GM18858 (cell line): ENCODE measurements around the gene CD2AP.
A peak's percentile ranks its signal among the peaks of the same experiment; 100 is the strongest.
"Not testable (repeated sequence)": the region's sequence is repeated elsewhere in the genome, so short reads cannot be mapped to it uniquely, and the experiment has no call there.

ENCODE experiments used
- ATAC-seq: cut with Tn5 transposase; IDR thresholded peaks from one replicate; pipeline ENCODE4 v1.9.1; 2021; ENCODE audit not compliant: unreplicated experiment

The CD2AP gene, protein sequence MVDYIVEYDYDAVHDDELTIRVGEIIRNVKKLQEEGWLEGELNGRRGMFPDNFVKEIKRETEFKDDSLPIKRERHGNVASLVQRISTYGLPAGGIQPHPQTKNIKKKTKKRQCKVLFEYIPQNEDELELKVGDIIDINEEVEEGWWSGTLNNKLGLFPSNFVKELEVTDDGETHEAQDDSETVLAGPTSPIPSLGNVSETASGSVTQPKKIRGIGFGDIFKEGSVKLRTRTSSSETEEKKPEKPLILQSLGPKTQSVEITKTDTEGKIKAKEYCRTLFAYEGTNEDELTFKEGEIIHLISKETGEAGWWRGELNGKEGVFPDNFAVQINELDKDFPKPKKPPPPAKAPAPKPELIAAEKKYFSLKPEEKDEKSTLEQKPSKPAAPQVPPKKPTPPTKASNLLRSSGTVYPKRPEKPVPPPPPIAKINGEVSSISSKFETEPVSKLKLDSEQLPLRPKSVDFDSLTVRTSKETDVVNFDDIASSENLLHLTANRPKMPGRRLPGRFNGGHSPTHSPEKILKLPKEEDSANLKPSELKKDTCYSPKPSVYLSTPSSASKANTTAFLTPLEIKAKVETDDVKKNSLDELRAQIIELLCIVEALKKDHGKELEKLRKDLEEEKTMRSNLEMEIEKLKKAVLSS

GRCh38 chr6:47477497-47478232, at the start of gene CD2AP:
CD2AP (plus strand) TSS chr6:47477789; CDS start chr6:47478245, 456 bp downstream.
- ATAC-seq = peak; percentile 52

DNA sequence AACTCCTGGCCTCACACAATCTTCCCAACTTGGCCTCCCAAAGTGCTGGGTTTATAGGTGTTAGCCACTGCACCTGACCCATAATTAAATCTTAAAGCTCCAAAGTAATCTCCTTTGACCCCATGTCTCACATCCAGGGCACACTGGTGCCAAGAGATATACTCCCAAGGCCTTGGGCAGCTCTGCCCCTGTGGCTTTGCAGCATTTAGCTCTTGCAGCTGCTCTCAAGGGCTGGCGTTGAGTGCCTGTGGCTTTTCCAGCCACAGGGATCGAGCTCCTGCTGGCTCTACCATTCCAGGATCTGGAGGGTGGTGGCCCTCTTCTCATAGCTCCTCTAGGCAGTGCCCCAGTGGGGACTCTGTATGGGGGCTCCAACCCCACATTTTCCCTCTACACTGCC, 49.3 kb upstream of the CD2AP start:
- no peak for ATAC-seq

DNA sequence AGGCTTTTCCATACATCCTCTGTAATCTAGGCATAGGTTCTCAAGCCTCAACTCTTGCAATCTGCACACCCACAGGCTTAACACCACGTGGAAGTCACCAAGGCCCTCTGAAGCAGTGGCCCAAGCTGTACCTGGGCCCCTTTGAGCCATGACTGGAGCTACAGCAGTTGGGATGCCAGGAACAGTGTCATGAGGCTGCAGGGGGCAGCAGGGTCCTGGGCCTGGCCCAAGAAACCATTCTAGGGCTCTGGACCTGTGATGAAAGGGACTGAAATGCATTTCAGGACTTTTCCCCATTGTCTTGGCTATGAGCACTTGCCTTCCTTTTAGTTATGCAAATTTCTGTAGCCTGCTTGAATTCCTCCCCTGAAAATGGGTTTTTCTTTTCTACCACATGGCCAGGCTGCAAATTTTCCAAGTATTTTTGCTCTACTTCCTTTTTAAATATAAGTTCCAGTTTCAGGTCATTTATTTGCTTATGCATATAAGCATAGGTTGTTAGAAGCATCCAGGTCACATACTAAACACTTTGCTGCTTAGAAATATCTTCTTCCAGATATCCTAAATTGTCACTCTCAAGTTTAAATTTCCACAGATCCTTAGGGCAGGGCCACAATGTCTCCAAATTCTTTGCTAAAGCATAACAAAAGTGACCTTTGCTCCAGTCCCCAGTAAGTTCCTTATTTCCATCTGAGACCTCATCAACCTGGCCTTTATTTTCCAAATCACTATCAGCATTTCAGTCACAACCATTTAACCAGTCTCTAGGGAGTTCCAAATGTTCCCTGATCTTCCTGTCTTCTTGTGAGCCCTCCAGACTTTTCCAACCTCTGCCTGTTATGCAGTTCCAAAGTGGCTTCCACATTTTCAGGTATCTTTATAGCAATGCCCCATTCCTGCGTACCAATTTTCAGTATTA, 48.6 kb upstream of the CD2AP start:
- ATAC-seq = no peak

DNA sequence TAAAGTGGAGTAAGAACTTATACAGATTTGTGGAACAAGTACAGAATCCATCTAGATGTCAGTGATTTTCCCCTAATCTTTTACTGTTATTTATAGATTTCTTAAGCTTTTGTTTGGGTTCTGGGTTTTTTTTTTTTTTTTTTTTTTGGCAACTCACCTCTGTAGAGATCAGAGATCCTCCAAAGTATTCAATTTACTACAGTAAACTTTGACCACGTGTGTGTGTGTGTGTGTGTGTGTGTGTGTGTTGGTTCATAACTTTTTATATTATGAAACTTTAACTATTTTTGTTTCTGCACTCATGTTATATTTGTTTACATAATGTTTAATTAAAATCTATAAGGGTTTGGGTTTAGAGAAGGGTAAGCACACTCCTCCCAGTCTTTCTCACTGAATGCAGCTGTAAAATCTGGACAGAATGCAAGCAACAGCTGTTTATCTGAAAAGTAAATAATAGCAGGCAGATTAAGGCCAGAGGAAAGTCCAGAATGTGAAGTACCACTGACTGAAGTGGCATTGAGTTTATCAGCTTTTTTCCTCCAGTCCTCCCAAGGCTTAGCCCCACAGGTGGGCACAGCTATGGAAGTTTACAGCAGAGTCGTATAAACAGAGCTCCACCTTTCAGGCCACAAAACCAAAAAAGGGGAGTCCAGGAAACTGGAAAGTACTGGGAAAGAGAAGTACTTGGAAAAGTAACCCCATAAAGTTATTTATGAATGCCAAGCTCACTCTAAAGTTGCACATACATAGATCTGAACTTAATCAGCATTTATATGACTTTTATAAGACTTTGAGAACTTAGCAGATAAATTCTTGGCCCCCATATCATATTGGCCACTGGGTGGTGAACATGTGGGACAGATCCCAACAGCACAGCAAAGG, 43.0 kb upstream of the CD2AP start:
- ATAC-seq = no peak

GRCh38 chr6:47435254-47435612, 42.4 kb upstream of the CD2AP start:
- ATAC-seq = no peak

DNA sequence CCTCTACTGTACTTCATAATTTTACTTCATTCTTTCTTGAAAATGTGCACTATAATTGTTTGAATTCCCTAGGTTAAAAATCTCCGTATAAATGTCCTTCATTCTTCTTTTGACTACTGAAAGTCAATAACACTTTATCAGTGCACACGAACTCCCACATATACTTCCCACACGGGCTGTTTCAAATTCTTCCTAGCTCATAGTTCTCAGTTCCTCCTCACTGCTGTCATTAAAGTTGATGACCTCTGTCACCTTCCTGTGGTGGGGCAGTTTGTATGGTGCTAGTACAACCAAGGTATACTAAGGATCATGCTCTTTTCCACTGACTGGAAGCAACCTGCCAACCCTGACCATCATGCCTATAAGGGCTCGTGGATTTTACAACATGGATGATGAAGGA, 40.0 kb upstream of the CD2AP start:
- ATAC-seq = peak; percentile 67

DNA sequence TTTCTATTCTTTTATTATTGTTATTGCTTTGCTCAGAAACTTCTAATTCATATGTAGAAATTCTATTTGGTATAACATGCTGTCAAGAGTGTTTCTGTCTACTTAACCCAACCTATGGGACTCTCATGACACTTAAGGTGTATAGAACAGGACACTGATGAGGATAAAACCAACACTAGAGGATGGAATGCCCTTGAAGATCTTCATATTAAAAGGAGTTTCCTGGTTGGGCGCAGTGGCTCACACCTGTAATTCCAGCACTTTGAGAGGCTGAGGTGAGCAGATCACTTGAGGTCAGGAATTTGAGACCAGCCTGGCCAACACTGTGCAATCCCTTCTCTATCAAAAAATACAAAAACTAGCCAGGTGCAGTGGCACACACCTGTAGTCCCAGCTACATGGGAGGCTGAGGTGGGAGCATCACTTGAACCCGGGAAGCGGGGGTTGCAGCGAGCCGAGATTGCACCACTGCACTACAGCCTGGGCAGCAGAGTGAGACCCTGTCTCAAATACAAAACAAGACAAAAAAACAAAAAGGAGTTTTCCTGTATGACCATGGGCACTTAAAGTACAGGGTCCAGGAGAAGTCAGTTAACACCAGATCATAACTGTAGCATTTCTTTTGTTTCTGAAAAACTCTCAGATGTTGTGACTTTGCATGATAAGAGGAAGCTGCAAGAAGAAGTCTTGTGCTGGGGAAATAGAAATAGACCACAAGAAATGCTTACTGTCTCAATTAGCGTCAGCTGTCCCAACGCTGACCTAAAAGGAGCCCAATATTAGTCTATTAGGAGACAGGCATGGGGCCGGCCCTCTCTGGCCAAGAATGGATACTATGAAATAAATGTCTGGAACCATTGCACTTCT, 38.9 kb upstream of the CD2AP start:
- peak; percentile 66 for ATAC-seq

DNA sequence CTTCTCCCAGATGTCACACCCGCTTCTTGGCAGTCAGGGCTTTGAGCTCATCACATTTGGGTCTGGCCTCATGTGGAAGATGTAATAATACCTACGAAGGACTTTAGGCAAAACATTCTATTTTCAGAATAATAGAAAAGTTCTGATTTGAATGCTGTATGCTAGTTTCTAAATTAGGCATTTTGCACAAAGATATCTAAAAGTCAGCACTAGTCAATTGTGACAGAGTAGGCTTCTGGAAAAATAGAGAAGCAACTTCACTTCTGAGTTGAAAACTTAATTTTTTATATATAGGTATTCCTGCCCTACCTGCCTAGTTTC, 38.3 kb upstream of the CD2AP start:
- ATAC-seq = peak; percentile 31

DNA sequence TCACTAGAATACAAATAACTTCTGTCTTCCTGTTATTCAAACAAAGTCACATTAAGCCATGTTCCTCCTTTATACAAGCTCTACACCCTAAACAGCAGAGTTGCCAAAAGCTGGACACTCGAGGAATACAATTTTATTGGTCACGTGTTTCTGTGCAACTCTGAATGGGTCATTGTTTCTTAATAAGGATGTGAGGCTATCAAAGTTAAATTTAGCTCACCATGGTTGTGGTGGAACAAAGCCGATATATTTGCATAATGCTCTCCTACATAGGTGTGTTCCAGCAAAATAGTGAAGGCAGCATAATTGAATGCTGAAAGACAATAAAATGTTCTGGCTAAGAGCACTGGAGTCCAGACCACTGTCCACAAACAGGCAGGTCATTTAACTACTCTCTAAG, 36.9 kb upstream of the CD2AP start:
- ATAC-seq = peak; percentile 53

DNA sequence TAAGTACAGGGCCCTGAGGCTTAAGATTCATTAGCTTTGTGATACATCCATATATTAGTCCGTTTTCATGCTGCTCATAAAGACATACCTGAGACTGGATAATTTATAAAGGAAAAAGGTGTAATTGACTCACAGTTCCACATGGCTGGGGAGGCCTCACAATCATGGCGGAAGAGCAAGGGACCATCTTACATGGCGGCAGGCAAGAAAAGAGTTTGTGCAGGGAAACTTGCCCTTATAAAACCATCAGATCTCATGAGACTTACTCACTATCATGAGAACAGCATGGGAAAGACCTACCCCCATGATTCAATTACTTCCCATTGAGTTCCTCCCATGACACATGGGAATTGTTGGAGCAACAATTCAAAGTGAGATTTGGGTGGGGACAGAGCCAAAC, 32.6 kb upstream of the CD2AP start:
- not testable (repeated sequence) for ATAC-seq

DNA sequence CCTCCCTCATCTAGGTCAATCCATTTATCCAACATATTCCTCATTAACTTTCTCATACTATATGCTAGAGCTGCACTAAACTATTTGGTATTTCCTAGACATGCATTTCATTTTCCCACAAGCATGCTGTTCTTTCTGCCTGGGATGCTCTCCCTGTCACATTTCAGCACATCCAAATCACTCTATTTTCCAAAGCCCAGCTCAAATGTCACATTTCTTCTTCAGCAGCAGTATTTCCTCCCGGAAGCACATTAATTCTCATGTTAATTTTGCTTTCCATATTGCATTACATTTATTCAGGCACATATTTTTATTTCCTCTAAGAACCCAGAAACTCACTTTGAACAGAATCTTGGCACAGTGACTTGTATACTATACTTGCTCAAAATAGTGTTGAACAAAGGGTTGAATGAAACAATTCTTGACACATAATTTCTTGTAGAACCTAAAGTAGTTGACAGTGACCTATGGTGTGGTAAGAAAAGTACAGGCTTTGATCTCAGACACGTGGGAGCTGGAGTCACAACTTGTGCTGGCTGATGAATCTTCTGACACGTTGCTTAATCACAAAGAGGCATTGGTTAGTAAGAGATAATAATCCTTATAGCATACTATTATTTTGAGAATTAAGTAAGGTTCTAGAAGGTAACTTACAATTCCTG, 30.8 kb upstream of the CD2AP start:
- ATAC-seq = no peak

DNA sequence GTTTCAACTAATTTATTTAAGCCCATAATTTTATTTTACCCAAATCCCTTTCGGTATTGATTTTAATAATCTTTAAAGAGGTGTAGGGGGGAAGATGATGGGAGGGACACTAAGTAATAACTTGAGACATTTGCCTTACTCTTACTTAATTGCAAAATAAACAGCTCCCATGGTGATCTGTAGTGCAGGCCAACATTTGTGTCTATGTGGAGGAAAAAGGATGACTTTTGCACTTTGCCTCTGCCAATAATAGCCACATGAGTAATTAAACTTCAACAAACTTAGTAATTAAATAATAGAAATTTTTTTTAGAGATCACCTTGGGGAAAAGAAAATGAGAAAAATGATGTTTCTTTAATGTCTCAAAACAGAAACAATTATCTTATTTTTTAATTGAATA, 29.9 kb upstream of the CD2AP start:
- no peak for ATAC-seq

GRCh38 chr6:47451162-47451561, 26.4 kb upstream of the CD2AP start:
- no peak for ATAC-seq

DNA sequence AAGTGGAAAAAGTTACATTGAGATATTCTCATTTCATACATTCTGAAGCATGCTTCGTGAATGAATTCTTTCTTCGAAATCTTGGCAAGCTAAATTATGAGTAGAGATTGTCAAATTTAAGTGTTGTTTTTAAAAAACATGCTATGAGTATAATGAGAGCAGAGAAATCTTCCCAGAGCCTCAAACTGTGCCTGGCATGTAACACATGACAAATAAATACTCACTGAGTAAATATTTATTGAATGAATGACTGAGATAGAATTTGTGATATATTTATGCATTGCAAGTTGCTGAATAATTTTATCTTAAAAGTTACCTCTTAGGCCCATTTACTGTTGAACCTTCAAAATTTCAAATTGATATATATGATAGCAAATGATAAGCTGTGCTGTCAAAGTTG, 24.7 kb upstream of the CD2AP start:
- ATAC-seq = no peak

DNA sequence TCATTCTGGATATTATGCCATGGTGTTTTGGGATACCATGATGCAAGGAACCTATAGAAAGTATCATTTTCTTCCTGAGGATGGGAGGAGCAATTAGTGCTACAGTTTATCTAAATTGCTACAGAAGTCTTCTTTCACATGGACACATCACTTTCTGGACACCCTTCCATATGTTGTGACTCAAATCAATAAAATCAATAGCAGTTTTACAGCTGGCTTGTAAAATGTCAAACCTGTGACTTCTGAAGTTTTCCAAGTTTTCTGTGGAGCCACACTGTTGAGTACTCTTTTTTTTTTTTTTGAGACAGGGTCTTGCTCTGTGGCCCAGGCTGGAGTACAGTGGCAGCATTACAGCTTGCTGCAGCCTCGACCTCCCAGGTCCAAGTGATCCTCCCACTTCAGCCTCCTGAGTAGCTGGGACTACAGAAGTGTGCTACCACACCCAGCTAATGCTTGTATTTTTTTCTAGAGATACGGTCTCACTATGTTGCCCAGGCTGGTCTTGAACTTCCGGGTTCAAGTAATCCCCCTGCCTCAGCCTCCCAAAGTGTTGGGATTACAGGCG, 24.1 kb upstream of the CD2AP start:
- ATAC-seq = no peak

- ATAC-seq = no peak
Observed at GRCh38 chr6:47454713-47455396, 22.7 kb upstream of the CD2AP start.

- ATAC-seq = peak; percentile 80
Observed at GRCh38 chr6:47455533-47456209, 21.9 kb upstream of the CD2AP start.
